CD4-positive, alpha-beta T cell treated with Interleukin-21 for 1 hour (primary cell): Measurements from ENCODE around the gene GGA3.
"Not testable (repeated sequence)": the region's sequence is repeated elsewhere in the genome, so short reads cannot be mapped to it uniquely, and the experiment has no call there.

Source experiments
- DNase-seq: peaks from one replicate; pipeline ENCODE4 v3.0.0-alpha.2; 2020

The GGA3 gene, protein sequence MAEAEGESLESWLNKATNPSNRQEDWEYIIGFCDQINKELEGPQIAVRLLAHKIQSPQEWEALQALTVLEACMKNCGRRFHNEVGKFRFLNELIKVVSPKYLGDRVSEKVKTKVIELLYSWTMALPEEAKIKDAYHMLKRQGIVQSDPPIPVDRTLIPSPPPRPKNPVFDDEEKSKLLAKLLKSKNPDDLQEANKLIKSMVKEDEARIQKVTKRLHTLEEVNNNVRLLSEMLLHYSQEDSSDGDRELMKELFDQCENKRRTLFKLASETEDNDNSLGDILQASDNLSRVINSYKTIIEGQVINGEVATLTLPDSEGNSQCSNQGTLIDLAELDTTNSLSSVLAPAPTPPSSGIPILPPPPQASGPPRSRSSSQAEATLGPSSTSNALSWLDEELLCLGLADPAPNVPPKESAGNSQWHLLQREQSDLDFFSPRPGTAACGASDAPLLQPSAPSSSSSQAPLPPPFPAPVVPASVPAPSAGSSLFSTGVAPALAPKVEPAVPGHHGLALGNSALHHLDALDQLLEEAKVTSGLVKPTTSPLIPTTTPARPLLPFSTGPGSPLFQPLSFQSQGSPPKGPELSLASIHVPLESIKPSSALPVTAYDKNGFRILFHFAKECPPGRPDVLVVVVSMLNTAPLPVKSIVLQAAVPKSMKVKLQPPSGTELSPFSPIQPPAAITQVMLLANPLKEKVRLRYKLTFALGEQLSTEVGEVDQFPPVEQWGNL

DNA sequence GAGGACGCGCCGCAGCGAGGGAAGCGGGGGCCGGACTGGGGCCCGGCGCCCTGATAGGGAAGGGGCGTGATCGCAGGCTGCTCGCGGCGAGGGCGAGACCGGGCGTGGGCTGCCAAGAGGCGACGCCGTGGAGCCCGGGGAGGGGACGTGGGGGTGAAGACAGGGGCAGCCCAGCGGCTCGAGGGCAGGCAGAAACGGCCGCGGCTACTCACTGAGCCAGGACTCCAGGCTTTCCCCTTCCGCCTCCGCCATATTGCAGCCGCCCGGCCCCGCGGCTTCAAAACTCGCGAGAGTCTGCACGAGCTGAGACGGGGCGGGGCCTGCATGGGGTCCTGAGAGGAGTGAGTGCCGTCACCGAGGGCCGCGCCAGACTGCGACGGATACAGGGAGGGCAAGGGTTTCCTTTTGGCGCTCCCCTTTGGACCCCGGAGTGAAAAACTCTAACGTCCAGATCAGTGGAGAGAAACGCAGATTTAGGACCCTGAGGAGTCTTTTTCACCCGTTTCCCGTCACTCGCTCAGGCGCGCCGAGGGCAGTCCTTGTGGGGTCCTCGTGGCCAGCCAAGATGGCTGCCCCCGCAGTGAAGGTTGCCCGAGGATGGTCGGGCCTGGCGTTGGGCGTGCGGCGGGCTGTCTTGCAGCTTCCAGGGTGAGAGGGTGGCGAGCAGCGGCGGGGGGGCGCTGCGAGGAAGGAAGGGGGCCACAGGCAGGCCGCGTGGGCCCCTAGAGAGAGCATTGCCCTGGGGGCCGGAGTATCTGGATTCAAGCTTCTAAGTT, at the start of gene GGA3, which contains the start of gene MRPS7:
Gene GGA3, minus strand, starts transcription at position 271 of the 776 bp plus-strand sequence. Its CDS starts 19 bp downstream, at position 252.
Gene MRPS7, plus strand, starts transcription at position 544 of the 776 bp plus-strand sequence. Its CDS starts 22 bp downstream, at position 566.
- DNase-seq = peak; percentile 96

DNA sequence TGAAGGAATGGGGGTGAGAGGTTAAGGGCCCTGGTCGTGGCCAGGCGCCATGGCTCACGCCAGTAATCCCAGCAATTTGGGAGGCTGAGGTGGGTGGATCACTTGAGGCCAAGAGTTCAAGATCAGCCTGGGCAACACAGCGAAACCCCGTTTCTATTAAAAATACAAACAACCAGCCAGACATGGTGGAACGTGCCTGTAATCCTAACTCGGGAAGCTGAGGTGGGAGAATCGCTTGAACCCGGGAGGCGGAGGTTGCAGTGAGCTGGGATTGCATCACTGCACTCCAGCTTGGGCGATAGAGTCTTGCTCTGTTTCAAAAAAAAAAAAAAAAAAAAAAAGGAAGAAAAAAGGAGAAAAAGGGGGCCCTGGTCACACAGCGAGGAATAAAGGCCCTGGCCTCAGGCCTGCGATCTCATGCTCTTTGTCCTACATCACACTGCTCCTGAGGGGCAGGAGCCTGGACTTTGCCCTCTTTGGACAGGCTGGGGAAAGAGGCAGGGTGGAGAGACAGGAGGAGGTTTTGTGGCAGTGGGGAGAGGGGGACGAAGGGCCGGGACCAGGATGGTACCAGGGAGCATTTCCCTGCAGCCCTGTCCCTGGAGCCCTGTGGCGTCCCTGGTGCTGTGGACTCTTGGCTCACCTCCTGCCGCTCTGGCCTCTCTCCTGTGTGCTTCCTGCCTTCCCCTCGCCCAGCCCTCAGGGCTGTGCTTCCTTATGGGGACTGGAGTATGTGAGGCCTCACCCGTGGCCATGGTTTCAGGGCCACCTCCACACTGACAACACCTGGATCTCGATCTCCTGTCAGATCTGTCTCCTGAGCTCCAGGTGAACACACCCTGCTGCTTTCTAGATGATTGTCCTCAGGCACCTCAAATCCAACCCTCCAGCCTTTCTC, 47.6 kb upstream of the GGA3 start:
- DNase-seq = no peak

DNA sequence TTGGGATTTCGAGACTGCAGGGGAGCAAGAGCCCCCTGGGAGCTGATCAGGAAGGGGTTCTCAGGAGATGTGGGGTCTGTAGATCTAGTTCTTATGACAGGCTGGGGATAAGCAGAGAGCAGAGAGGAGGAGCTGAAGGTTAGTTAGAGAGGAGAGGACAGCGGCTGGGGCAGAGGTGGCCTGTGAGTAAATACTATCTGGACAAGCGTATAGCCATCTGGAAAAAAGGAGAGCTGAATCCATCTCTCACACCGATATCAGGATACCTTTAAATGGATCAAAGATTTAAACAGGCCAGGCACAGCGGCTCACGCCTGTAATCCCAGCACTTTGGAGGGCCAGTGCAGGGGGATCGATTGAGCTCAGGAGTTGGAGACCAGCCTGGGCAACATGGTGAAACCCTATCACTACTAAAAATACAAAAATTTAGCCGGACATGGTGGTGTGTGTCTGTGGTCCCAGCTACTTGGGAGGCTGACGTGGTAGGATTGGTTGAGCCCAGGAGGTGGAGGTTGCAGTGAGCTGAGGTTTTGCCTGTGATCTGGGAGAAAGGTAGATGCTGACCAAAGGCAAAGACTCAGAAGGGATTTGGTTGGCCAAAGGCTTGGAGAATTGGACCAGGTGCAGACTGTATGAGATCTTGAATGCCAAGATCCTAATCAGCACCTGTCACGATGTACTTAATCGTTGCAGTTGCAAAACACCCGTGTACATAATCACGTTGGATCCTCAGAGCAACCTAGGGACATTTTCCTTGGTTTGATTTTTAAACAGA, 46.7 kb upstream of the GGA3 start:
- no peak for DNase-seq

DNA sequence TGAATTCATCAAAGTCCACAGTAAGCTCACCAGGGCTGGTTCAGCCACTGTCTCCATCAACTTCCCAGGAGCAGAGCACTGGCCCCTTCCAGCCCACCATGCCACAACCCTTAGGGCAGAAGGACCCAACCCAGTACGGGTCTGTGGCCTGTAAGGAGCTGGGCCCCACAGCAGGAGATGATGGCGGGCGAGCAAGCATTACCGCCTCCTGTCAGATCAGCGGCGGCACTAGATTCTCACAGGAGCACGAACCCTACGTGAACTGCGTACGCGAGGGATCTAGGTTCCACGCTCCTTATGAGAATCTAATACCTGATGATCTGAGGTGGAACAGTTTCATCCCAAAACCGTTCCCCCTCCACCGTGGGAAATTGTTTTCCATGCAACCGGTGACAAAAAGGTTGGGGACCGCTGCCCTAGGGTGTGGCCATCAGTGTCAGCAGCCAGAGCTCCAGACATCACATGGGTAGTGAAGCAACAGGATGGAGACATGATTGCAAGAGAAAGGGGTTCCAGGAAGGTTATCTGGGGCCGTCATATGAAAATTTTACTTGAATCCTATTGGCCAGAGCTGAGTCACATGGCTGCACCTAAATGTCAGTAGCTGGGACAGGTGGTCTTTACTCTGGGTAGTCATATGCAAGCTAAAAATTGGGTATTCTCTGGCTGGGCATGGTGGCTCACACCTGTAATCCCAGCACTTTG, 40.2 kb upstream of the GGA3 start:
- DNase-seq = no peak

DNA sequence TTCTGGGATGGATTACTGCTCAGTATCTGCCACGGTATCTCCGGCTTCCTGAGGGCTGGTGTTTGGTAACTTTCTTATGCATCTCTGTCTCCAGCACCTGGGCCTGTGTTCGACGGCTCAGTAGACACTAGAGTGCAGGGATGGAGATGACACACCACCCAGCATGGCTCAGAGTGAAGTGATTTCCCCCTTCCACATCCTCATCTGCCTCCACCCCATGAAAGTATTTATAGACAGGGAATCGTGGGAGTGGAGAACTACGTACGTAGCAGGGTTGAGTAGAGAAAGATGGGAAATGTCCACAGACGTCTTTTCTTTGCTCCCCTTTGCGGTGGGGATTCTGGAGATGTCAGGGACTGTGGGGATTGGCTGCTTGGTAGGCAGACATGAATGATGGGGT, 39.6 kb upstream of the GGA3 start:
- no peak for DNase-seq

DNA sequence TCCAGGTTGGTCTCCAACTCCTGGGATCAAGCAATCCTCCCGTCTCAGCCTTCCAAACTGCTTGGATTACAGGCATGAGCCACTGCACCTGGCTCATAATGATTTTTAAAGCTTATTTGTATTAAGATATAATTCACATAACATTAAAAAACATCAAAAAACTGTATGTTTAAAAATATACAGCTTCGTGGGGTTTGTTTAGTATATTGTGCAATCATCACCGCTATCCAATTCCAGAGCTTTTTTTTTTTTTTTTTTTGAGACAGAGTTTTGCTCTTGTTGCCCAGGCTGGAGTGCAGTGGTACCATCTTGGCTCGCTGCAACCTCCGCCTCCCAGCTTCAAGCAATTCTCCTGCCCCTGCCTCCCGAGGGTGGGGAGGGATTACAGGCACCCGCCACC, 38.9 kb upstream of the GGA3 start:
- no peak for DNase-seq

DNA sequence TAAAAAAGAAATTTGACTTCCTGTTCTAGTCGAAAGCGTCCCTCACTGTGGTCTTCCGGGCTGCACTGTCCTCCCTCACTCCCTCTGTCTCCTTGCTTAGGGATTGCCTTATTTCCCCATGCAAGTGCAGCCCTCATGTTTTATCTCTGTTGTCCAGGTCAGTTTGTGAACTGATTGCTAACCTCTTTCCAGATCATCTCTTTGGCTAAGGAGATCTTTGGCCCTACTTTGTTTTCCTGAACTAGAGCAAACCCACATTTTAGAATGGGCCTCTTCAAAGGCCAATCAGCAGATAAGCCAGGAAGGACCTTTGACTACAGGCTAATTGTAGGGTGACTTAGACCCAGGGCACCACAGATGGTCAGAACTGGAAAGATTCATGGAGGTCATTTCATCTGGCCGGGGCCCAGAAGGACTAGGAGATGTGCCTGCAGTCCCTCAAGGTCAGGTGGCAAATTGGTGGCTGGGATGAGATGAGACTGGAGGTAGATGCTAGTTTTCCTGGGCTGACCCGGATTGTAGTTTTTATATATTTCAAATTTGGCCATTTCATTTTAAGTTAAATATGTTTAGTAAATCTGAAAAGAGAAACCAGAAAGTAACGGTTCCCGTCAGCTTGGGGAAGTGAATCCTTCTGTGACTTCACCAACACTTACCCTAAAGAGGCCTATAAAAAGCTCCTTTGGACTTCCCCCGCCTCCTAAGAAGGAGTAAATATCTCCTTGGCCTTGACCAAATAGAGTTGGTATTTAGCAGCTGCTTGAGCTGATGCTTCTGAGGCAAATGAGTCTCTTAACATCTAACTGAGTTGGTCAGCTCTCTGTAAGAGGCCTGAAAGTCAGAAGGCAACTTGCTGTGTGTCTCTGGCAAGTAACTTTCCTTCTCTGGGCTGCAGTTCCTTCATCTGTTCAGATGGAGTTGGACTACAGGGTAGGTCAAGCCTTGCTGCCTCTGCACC, 34.1 kb upstream of the GGA3 start:
- peak; percentile 37 for DNase-seq

DNA sequence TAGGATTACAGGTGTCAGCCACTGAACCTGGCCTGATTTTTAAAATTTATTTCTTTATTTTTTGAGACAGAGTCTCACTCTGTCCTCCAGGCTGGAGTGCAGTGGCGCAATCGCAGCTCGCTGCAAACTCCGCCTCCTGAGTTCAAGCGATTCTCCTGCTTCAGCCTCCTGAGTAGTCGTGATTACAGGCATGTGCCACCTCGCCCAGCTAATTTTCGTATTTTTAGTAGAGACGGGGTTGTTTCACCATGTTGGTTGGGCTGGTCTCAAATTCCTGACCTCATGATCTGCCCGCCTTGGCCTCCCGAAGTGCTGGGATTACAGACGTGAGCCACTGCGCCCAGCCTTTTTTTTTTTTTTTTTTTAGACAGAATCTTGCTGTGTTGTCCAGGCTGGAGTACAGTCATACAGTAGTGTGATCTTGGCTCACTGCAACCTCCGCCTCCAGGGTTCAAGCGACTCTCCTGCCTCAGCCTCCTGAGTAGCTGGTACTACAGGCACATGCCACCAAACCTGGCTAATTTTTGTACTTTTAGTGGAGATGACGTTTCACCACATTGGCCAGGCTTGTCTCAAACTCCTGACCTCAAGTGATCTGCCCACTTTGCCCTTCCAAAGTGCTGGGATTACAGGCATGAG, 31.5 kb upstream of the GGA3 start:
- not testable (repeated sequence) for DNase-seq

DNA sequence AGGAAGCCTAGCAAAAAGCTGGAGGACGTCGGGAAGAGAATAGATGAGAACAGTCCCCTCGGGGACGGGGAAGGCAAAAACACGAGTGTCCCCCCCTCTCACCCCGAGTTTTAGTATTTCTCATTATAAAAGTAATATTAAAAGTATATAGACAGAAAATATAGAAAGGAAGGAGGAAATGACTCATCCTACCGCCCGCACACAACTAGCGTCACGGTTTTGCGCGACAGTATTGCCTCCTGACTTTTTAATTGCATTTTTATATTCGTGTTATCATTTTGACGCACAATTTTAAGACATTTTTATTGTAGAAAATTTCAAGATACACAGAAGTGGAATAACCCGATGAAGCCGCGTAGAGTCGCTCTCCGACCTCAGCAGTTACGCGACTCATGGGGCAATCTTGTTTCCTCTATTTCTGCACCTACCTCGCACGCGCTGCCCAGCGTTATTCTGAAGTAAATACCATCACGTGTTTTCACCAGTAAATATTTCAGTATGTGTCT, 28.5 kb upstream of the GGA3 start:
- DNase-seq = peak; percentile 60

DNA sequence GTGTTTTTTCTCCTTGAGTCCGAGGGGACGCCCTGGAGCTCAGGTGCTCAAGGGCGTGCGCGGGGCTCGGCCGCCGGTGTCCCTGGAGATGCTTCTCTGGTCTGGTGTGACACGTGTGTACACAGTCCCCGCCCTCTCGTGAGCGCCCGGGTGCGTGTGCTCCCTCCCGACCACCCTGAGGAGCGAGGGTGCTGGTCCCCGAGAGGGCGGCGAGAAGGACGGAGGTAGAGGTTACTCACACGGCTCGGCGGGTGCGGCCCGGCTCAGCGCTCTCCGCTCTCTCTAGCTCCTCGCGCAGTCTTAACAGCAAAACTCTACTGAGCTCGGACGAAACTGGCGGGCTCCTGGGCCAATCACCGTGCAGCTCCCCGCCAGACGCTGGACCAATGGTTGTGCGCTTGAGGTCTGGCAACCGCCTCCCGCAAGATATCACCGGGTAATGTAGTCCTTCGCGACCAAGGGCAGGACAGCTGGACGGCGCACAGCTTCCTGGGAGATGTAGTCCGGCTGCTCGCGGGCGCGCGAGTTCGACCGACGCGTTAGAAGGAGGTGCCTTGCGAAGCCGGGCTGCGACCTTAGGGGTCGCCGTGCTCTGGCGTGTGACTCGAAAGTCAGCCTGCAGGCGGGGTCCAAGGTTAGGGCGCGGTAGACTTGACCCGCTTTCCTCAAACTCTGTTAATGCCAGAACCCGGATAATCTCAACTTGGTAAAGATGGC, 27.9 kb upstream of the GGA3 start, which contains the start of gene SLC25A19:
Gene SLC25A19, minus strand, starts transcription at position 319 of the 717 bp plus-strand sequence. CDS start 2,669 bp downstream, outside the sequence.
- peak; percentile 98 for DNase-seq

DNA sequence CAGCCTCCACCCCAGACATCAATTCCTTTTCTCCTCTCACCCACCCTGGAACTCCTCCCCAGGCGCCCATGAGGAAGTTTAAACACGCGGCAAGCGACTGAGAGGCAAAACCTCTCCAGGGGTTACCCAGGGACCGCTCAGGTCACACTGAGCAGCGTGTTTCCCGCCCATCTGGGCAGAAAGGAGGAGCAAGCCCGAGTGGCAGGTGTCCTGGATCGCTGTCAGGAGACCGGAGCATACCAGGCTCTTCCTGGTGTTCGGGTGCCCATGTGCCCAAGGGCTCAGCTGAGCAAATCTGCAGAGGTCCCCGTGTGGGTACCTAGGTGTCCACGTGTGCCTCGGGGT, 27.3 kb upstream of the GGA3 start:
- DNase-seq = no peak

DNA sequence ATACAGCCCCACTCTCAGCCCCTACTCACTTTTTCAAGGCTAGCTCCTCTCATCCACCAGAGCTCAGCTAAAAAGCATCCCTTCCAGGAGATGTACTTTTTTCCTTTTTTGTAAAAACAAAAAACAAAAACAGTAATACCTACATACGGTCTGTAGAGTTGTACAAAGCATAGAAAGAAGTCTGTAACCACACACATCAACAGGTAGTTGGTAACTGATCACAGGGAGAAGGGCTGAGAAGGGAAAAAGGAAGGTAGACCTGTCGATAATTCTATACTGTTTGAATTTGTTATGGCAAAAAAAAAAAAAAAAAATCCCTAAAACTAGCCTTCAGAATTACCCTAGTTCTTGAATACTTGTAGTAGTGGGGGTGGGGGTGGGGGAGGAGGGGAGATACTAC, 27.0 kb upstream of the GGA3 start:
- no peak for DNase-seq

DNA sequence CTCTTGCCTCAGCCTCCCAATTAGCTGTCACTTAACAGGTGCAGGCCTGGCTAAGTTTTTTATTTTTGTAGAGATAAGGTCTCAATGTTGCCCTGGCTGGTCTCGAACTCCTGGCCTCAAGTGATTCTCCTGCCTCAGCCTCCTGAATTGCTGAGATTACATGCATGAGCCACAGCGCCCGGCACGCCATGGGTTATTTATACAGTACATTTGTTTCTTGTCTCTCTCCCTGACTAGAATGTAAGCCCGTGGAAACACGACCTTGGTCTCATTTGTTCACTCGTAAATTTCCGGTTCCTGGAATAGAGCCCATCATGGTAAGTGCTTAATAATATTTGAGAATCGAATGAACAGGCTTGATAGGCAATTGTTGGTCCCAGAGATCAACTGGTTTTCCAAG, 25.8 kb upstream of the GGA3 start:
- DNase-seq = no peak

DNA sequence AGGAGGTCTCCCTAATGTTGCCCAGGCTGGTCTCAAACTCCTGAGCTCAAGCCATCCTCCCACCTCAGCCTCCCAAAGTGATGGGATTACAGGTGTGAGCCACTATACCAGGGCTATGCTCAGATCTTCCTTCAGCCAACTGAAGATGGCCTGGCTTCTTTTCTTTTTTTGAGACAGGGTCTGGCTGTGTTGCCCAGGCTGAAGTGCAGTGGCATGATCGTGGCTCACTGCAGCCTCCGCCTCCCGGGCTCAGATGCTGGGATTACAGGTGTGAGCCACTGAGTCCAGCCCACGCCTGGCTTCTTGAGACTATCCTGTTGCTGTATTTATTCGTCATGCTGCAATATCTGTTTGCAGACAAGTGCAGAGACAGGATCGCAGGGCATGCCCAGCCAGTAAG, 23.7 kb upstream of the GGA3 start:
- DNase-seq = no peak

DNA sequence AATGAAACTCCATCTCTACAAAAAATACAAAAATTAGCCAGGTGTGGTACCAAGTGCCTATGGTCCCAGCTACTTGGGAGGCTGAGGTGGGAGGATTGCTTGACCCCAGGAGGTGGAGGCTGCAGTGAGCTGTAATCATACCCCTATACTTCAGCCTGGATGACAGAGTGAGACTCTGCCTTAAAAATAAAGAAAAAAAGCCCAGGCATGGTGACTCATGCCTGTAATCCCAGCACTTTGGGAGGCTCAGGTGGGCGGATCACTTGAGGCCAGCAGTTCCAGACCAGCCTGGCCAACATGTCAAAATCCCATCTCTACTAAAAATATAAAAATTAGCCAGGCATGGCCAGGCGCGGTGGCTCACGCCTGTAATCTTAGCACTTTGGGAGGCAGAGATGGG, 18.8 kb upstream of the GGA3 start:
- not testable (repeated sequence) for DNase-seq

DNA sequence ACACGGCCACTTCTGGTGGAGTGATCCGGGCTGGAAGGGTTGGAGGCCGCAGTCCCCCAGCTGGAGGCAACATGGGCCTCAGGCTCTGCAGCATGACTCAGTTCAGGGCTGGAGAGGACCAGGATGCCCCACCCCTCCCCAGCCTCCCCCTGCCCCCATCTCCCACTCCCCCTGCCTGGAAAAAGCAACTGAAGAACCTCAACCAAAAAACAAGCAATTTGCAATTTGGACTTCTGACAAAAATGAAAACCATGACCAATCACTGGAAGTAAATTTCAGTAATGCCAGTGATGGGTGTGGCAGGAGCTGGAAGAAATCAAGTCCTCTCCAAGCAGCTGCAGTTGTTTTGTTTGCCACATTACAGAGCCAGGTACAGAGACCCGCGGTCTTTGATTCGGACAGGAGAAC, 16.3 kb upstream of the GGA3 start:
- no peak for DNase-seq

DNA sequence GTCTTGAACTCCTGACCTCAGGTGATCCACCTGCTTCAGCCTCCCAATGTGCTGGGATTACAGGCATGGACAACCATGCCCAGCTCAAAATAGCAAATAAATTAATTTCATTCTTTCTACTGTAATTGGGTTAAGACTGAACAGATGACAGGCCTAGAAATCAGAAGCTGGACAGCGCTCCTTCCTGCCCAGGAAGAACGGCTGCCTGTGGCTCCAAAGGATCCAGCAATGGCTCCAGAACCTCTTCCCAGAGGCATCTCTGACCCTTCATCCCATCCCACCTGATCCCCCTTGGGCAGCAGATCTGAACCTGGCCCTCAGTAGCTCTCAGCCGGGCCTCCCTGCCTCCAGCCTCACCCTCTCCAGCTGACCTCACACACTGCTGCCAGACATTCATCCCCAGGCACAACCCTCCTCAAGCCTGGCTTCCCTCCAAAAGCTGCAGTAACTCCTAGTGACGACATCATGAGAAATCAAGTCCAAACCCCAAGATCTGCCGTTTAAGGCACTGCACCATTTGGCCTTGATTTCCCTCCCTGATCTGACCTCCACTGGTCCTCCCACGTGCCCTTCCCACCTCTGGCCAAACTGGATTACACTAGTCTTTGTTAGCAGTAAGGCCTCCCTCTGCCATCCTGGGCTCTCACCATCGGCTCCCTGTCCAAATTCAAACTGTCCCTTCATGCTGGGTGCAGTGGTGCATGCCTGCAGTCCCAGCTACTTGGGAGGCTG, 12.7 kb upstream of the GGA3 start:
- no peak for DNase-seq

DNA sequence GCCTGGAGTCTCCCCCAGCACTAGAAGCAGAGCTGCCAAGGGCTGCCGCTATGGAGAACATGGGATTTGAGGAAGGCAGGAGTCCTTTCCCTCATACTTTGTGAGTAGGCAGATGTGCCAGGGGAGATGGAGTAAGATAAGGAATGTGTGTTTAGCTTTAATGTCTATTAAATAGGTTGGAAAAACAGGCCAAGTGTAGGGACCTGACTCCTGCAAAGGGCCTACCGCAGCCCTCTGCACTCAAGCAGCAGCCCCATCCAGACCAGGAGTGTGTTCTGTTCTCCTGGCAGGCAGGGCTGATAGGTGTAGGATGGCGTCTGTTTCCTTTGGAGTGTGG, 11.4 kb upstream of the GGA3 start:
- no peak for DNase-seq
